H1 (cell line): ENCODE data around the gene CCT6B. TPM values are rescaled to one million over a fixed set of nuclear protein-coding genes. Genes with fewer than 3 reads are reported as not detected.
A peak's percentile ranks its signal among the peaks of the same experiment; 100 is the strongest.

Experiments
- CTCF ChIA-PET: fragments of 300-600 bp; sonication (Branson Sonifier 250); formaldehyde crosslinking; loops from one replicate; lab custom pipeline; 2021; ENCODE audit not compliant: partially characterized antibody; lab: Charles Lee
- POLR2A ChIA-PET: fragments of 300-600 bp; sonication (Branson Sonifier 250); formaldehyde crosslinking; loops from one replicate; lab custom pipeline; 2021; ENCODE audit warnings: inconsistent platforms; ENCODE audit not compliant: partially characterized antibody; lab: Charles Lee
- DNase-seq, 2 experiments: peaks; one replicate each; pipeline versions ENCODE4 v3.0.0 to v3.0.0-alpha.2; 2010 to 2022; ENCODE audit warnings: low spot score in 2 of 2, low read depth in 1 of 2, mixed read lengths in 1 of 2
- FAIRE-seq: peaks from 2 replicates; lab custom pipeline; 2011; peaks lifted over from hg19 to GRCh38; lab: Jason Lieb, UNC
- H2AFZ ChIP-seq: 2 replicates; pipeline ENCODE4 v1.8.1; 2012; ENCODE audit warnings: low read length, inconsistent platforms
- H2AK5ac ChIP-seq: 2 replicates; pipeline ENCODE4 v1.6.1; 2013; ENCODE audit warnings: low read depth, low read length
- H2BK120ac ChIP-seq: replicated peaks from 2 replicates; pipeline ENCODE3; 2013; ENCODE audit warnings: low read depth, low read length, inconsistent platforms
- H2BK12ac ChIP-seq: 2 replicates; pipeline ENCODE4 v1.6.1; 2013; ENCODE audit warnings: low read depth, low read length
- H2BK15ac ChIP-seq: 2 replicates; pipeline ENCODE4 v1.6.1; 2013; ENCODE audit warnings: low read length
- H2BK20ac ChIP-seq: 2 replicates; pipeline ENCODE4 v1.6.1; 2013; ENCODE audit warnings: low read length
- H2BK5ac ChIP-seq: 2 replicates; pipeline ENCODE4 v1.6.1; 2013; ENCODE audit warnings: low read depth, low read length
- H3K14ac ChIP-seq: 2 replicates; pipeline ENCODE4 v1.6.1; 2013; ENCODE audit warnings: inconsistent platforms; ENCODE audit not compliant: insufficient read length
- H3K18ac ChIP-seq: 2 replicates; pipeline ENCODE4 v1.6.1; 2013; ENCODE audit warnings: low read length; ENCODE audit errors: extremely low read depth
- H3K23ac ChIP-seq: 2 replicates; pipeline ENCODE4 v1.6.1; 2013; ENCODE audit warnings: inconsistent platforms; ENCODE audit not compliant: insufficient read length
- H3K23me2 ChIP-seq: 2 replicates; pipeline ENCODE4 v1.6.1; 2013; ENCODE audit warnings: low read depth, low read length
- H3K27ac ChIP-seq: 2 replicates; pipeline ENCODE4 v1.6.1; 2011; ENCODE audit warnings: low read depth, low read length, inconsistent platforms
- H3K27me3 ChIP-seq, 4 experiments: replicated peaks in 1 of 4; 1 replicate in 1 of 4; 2 replicates in 3 of 4; pipeline versions ENCODE4 v1.6.1 to v1.8.1; 2011 to 2013; ENCODE audit warnings: low read length in 3 of 4, mild to moderate bottlenecking in 3 of 4, inconsistent platforms in 2 of 4, mixed read lengths in 2 of 4, moderate library complexity in 1 of 4; ENCODE audit not compliant: control insufficient read depth in 3 of 4, insufficient read depth in 3 of 4; ENCODE audit errors: extremely low read depth in 1 of 4
- H3K36me3 ChIP-seq, 4 experiments: 2 replicates each; pipeline versions ENCODE4 v1.6.1 to v1.8.1; 2011 to 2013; ENCODE audit warnings: mild to moderate bottlenecking in 4 of 4, low read length in 3 of 4, moderate library complexity in 2 of 4, control low read depth in 1 of 4, inconsistent platforms in 1 of 4; ENCODE audit not compliant: insufficient read depth in 4 of 4, control insufficient read depth in 2 of 4
- H3K4ac ChIP-seq: replicated peaks from 2 replicates; pipeline ENCODE3; 2013; ENCODE audit warnings: low read length, low read depth, mixed read lengths, inconsistent platforms; ENCODE audit not compliant: insufficient read length
- H3K4me1 ChIP-seq, 4 experiments: replicated peaks in 1 of 4; 1 replicate in 1 of 4; 2 replicates in 3 of 4; pipeline versions ENCODE4 v1.6.1 to v1.8.1; 2011 to 2013; ENCODE audit warnings: low read length in 3 of 4, inconsistent platforms in 2 of 4, mixed read lengths in 1 of 4; ENCODE audit not compliant: insufficient read depth in 4 of 4, control insufficient read depth in 3 of 4
- H3K4me2 ChIP-seq, 2 experiments: 2 replicates each; pipeline versions ENCODE4 v1.6.1 to v1.8.1; 2011 to 2013; ENCODE audit warnings: low read depth in 2 of 2, low read length in 2 of 2, control low read depth in 1 of 2, inconsistent platforms in 1 of 2, mild to moderate bottlenecking in 1 of 2; ENCODE audit not compliant: insufficient read depth in 1 of 2
- H3K4me3 ChIP-seq, 4 experiments: fragments of 200-600, 300-600 bp in 1 of 4; sonication (generic), shearing (Covaris generic), sonication (Bioruptor Twin) in 1 of 4; 2 replicates each; pipeline versions ENCODE4 v1.5.1 to v1.8.1; 2011 to 2016; ENCODE audit warnings: low read length in 4 of 4, low read depth in 3 of 4, control low read depth in 2 of 4, inconsistent platforms in 2 of 4, mild to moderate bottlenecking in 2 of 4, mixed read lengths in 1 of 4, moderate library complexity in 1 of 4; ENCODE audit not compliant: insufficient read depth in 2 of 4; ENCODE audit errors: extremely low read depth in 1 of 4
- H3K56ac ChIP-seq: replicated peaks from 2 replicates; pipeline ENCODE3; 2013; ENCODE audit warnings: low read depth, mild to moderate bottlenecking, mixed read lengths, low read length, inconsistent platforms; ENCODE audit not compliant: insufficient read length
- H3K79me1 ChIP-seq: 2 replicates; pipeline ENCODE4 v1.6.1; 2013; ENCODE audit warnings: low read depth, low read length, control low read depth
- H3K79me2 ChIP-seq, 2 experiments: 2 replicates each; pipeline versions ENCODE4 v1.6.1 to v1.8.1; 2012 to 2013; ENCODE audit warnings: low read length in 2 of 2, mild to moderate bottlenecking in 2 of 2, inconsistent platforms in 1 of 2; ENCODE audit not compliant: insufficient read depth in 2 of 2, control insufficient read depth in 1 of 2
- H3K9ac ChIP-seq, 4 experiments: replicated peaks in 1 of 4; 1 replicate in 1 of 4; 2 replicates in 3 of 4; pipeline versions ENCODE4 v1.6.1 to v1.8.1; 2011 to 2013; ENCODE audit warnings: low read depth in 3 of 4, low read length in 3 of 4, control low read depth in 2 of 4, mild to moderate bottlenecking in 2 of 4, moderate library complexity in 2 of 4, inconsistent platforms in 1 of 4; ENCODE audit errors: extremely low read depth in 1 of 4
- H3K9me3 ChIP-seq, 2 experiments: 2 replicates each; pipeline versions ENCODE4 v1.6.1 to v1.8.1; 2012 to 2013; ENCODE audit warnings: mild to moderate bottlenecking in 2 of 2, moderate library complexity in 2 of 2, control low read depth in 1 of 2, inconsistent platforms in 1 of 2, low read depth in 1 of 2, low read length in 1 of 2, mixed read lengths in 1 of 2; ENCODE audit not compliant: insufficient read depth in 2 of 2
- H4K20me1 ChIP-seq, 2 experiments: replicated peaks in 1 of 2; 2 replicates each; pipeline versions ENCODE3 to v1.8.1; 2011 to 2013; ENCODE audit warnings: inconsistent platforms in 2 of 2, low read length in 2 of 2, mild to moderate bottlenecking in 1 of 2; ENCODE audit not compliant: insufficient read depth in 2 of 2, control insufficient read depth in 1 of 2
- H4K5ac ChIP-seq: 2 replicates; pipeline ENCODE4 v1.6.1; 2013; ENCODE audit warnings: low read length, low read depth, mixed read lengths, inconsistent platforms; ENCODE audit not compliant: insufficient read length
- H4K8ac ChIP-seq: 2 replicates; pipeline ENCODE4 v1.8.0; 2013; ENCODE audit warnings: mild to moderate bottlenecking, moderate library complexity, low read length, inconsistent platforms; ENCODE audit not compliant: insufficient read depth; ENCODE audit errors: extremely low read depth
- H4K91ac ChIP-seq: replicated peaks from 2 replicates; pipeline ENCODE3; 2013; ENCODE audit warnings: low read length, mixed read lengths, inconsistent platforms; ENCODE audit not compliant: insufficient read length
- CTBP2 ChIP-seq: IDR thresholded peaks from 2 replicates; pipeline ENCODE4 v1.7.0; 2011; ENCODE audit warnings: borderline replicate concordance, mild to moderate bottlenecking, moderate library complexity, mixed read lengths, low read length; ENCODE audit not compliant: insufficient read depth, insufficient read length
- RAD21 ChIP-seq, 2 experiments: IDR thresholded peaks in 1 of 2; conservative IDR thresholded peaks in 1 of 2; 2 replicates each; pipeline ENCODE4 v1.6.1; 2011; ENCODE audit warnings: low read depth in 2 of 2, low read length in 2 of 2, improper control_type of control experiment in 1 of 2, inconsistent platforms in 1 of 2, mild to moderate bottlenecking in 1 of 2, moderate library complexity in 1 of 2
- SRF ChIP-seq: IDR thresholded peaks from 2 replicates; pipeline ENCODE4 v1.6.1; 2011; ENCODE audit warnings: mild to moderate bottlenecking, low read depth, low read length, moderate library complexity
- WGBS, 2 experiments: shearing (Covaris generic) in 1 of 2; methylation state at CpG; one replicate each; pipeline versions ENCODE4 v1.1.6 to v1.1.7; 2013 to 2015; ENCODE audit warnings: low lambda C conversion rate in 2 of 2, mixed read lengths in 2 of 2, inconsistent platforms in 1 of 2, low coverage in 1 of 2, missing lambda C conversion rate in 1 of 2; ENCODE audit not compliant: insufficient replicate concordance in 2 of 2, insufficient coverage in 1 of 2, insufficient read length in 1 of 2; ENCODE audit errors: extremely low coverage in 1 of 2, missing lambda C conversion rate in 1 of 2; 5-methylcytosine and 5-hydroxymethylcytosine counted together
- polyA plus RNA-seq, 7 experiments: library from polyadenylated mRNA; depleted of rRNA in 3 of 7; stranded (reverse) in 5 of 7; unstranded in 2 of 7; fragments of >200 nt in 5 of 7; fragments of 200-250 nt in 2 of 7; gene quantifications; 1 replicate in 5 of 7; 2 replicates in 1 of 7; 4 replicates in 1 of 7; pipeline versions ENCODE4 v1.2.1 to v1.2.3, GENCODE V29; 2011 to 2013; ENCODE audit warnings: missing spikeins in 2 of 7, mixed read lengths in 2 of 7
- total RNA-seq: library from RNA; stranded (reverse); fragmentation: NEBNext Ultra II Directional; extraction: Animal tissue kit (Norgen Biotek cat#: 25700); gene quantifications from 2 replicates; pipeline ENCODE4 v1.2.1, GENCODE V29; 2021
- TF ChIP-seq, protein P1 (sequence below): IDR thresholded peaks from 2 replicates; pipeline ENCODE4 v1.6.1; 2011; ENCODE audit warnings: low read depth, mild to moderate bottlenecking, low read length; ENCODE audit not compliant: insufficient read depth
- TF ChIP-seq, protein P2 (sequence below), 3 experiments: IDR thresholded peaks; 1 replicate in 2 of 3; 2 replicates in 1 of 3; pipeline versions ENCODE4 v1.5.1 to v1.6.1; 2011; ENCODE audit warnings: low read length in 3 of 3, mild to moderate bottlenecking in 3 of 3, inconsistent platforms in 2 of 3, low read depth in 1 of 3, moderate library complexity in 1 of 3; ENCODE audit not compliant: insufficient read depth in 1 of 3; ENCODE audit errors: control extremely low read depth in 1 of 3

The CCT6B gene
- total and polyA plus RNA-seq, 2 of the 8 experiments (the other 6 are each of a cell fraction or from before 2014, with no cell fraction given): 0.67 to 1.3 TPM

DNA sequence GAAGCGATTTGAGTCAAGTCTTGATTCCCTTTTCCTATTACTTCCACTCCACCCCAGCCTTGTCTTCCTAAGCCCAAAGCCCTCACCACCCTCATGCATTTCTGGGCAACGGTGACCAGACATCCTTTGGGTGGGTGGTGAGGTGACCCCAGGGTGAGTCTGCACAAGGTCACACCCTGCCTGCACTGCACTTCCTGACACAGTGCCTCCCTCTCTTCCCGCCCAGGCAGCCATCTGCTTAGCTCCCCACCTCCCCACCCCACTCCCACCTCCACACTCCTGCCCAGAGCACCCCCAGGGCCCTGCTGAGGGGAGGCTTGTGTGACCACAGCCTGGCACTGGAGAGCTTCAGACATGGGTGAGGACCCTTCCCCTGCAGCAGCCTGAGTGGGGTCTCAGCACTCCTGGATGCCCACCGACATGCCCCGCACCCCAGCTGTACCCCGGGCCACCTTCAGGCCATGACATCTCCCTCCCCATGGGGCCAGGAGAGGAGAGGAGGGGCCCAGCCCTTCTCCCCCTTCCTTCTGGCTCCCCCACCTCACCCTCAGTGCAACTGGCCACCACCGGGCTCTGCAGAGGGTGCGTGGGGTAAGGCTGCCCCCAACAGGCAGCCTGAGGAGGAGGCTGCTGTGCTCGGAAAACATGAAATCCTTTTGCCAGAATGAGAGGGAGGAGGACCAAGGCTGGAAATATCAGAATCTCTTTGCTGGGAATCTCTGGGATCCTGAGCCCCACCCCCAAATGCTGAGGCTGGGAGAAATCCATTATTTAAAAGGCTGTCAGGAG lies 68.6 kb downstream of the CCT6B start:
- Histone ChIP-seq H3K9ac (no peak overlapping the region), H2BK20ac (no peak overlapping the region), H2AFZ (no peak overlapping the region), H3K18ac (no peak overlapping the region), H3K9me3 (no peaks in the 10 kb centered on the region), H3K4me1 (no peaks in the 10 kb centered on the region), H3K79me2 (no peaks in the 10 kb centered on the region), H4K20me1 (no peaks in the 10 kb centered on the region), H2BK12ac (no peak overlapping the region), H3K4me3 (no peak overlapping the region), H3K79me1 (no peaks in the 10 kb centered on the region), H4K8ac (no peak overlapping the region), H3K27ac (no peak overlapping the region), H3K27me3 (no peaks in the 10 kb centered on the region; a peak in 1 of 7 replicates), H4K91ac (peak overlapping the region; percentile 61), H3K4ac (no peak overlapping the region), H2BK5ac (no peak overlapping the region; the same call in 1 of the 2 replicates), H2BK15ac (no peak overlapping the region; the same call in 1 of the 2 replicates), H4K5ac (no peak overlapping the region), H3K4me2 (no peak overlapping the region), H3K23me2 (no peaks in the 10 kb centered on the region; the same call in 1 of the 2 replicates), H3K56ac (no peak overlapping the region), H2AK5ac (no peak overlapping the region), H2BK120ac (no peak overlapping the region), H3K23ac (no peak overlapping the region), H3K14ac (no peak overlapping the region), H3K36me3 (no peaks in the 10 kb centered on the region)
- TF ChIP-seq, protein P1, sequence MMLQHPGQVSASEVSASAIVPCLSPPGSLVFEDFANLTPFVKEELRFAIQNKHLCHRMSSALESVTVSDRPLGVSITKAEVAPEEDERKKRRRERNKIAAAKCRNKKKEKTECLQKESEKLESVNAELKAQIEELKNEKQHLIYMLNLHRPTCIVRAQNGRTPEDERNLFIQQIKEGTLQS: no peak
- peak; percentile 98 for TF ChIP-seq RAD21 (IDR thresholded peaks at IDR 0.05 in 1 of 2, conservative IDR thresholded peaks at IDR 0.05 in 1 of 2; ENCODE audit: low read depth in 2 of 2, low read length in 2 of 2)
- TF ChIP-seq SRF: no peak
- no peak for TF ChIP-seq CTBP2
- TF ChIP-seq, protein P2, sequence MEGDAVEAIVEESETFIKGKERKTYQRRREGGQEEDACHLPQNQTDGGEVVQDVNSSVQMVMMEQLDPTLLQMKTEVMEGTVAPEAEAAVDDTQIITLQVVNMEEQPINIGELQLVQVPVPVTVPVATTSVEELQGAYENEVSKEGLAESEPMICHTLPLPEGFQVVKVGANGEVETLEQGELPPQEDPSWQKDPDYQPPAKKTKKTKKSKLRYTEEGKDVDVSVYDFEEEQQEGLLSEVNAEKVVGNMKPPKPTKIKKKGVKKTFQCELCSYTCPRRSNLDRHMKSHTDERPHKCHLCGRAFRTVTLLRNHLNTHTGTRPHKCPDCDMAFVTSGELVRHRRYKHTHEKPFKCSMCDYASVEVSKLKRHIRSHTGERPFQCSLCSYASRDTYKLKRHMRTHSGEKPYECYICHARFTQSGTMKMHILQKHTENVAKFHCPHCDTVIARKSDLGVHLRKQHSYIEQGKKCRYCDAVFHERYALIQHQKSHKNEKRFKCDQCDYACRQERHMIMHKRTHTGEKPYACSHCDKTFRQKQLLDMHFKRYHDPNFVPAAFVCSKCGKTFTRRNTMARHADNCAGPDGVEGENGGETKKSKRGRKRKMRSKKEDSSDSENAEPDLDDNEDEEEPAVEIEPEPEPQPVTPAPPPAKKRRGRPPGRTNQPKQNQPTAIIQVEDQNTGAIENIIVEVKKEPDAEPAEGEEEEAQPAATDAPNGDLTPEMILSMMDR (IDR thresholded peaks at IDR 0.05; ENCODE audit: control extremely low read depth in 1 of 3, insufficient read depth in 1 of 3, low read depth in 1 of 3, low read length in 3 of 3): peak; percentile 90 to 95 (median 94)
- 30% methylated on average over 3 of the region's 9 CpGs; no CpG with 5 or more reads in 1 of the 2 experiments for WGBS, 2 experiments
- FAIRE-seq (peak; percentile 42), DNase-seq (peak; percentile 21 to 77)
- POLR2A ChIA-PET: no interaction called here
- CTCF ChIA-PET: interaction anchor here (0.5 to 5.9 kb wide), 37 partner anchors 8 to 478 kb away, joined by 3 to 67 read pairs (median 4); no protein-coding TSS in a partner anchor
